Measurements from ENCODE around the gene LRRFIP2. TPM values are rescaled to one million over a fixed set of nuclear protein-coding genes. Genes with fewer than 3 reads are reported as not detected.

The LRRFIP2 gene
- total RNA-seq, 4 donors from 2014 or later, result 41.8 to 78.8 (median 55.0) TPM

DNA sequence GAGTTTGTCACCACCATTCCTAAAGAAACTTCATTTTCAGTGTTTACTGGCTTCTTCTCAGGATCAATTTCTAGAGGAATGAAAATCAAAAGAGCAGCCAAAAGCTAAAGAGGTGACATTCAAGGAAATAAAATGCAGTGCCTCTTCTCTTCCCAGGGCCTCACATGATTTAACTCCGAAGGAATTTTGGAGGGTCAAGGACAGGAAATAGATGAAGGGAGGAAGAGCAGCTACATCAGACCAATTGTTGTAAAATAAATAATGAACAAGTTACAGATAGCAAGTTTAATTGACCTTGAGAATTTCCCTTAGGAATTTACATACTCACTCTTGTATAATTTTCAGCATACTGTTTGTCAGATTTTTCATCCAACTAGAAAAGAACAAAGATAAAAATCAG lies 78.1 kb downstream of the LRRFIP2 start:
- TF ChIP-seq, protein P1, sequence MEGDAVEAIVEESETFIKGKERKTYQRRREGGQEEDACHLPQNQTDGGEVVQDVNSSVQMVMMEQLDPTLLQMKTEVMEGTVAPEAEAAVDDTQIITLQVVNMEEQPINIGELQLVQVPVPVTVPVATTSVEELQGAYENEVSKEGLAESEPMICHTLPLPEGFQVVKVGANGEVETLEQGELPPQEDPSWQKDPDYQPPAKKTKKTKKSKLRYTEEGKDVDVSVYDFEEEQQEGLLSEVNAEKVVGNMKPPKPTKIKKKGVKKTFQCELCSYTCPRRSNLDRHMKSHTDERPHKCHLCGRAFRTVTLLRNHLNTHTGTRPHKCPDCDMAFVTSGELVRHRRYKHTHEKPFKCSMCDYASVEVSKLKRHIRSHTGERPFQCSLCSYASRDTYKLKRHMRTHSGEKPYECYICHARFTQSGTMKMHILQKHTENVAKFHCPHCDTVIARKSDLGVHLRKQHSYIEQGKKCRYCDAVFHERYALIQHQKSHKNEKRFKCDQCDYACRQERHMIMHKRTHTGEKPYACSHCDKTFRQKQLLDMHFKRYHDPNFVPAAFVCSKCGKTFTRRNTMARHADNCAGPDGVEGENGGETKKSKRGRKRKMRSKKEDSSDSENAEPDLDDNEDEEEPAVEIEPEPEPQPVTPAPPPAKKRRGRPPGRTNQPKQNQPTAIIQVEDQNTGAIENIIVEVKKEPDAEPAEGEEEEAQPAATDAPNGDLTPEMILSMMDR (IDR thresholded peaks at IDR 0.05), result no peak
- DNase-seq (ENCODE audit: low spot score) (no peak), ATAC-seq (ENCODE audit: low FRiP score) (no peak)

GRCh38 chr3:37094636-37095035 lies 79.7 kb downstream of the LRRFIP2 start:
- ATAC-seq (ENCODE audit: low FRiP score), result no peak
- TF ChIP-seq, protein P1 (IDR thresholded peaks at IDR 0.05), result no peak
- DNase-seq (ENCODE audit: low spot score), result no peak

GRCh38 chr3:37093481-37093880 lies 80.9 kb downstream of the LRRFIP2 start:
- DNase-seq (ENCODE audit: low spot score) (no peak), ATAC-seq (ENCODE audit: low FRiP score) (no peak)
- TF ChIP-seq, protein P1 (IDR thresholded peaks at IDR 0.05), result no peak

DNA sequence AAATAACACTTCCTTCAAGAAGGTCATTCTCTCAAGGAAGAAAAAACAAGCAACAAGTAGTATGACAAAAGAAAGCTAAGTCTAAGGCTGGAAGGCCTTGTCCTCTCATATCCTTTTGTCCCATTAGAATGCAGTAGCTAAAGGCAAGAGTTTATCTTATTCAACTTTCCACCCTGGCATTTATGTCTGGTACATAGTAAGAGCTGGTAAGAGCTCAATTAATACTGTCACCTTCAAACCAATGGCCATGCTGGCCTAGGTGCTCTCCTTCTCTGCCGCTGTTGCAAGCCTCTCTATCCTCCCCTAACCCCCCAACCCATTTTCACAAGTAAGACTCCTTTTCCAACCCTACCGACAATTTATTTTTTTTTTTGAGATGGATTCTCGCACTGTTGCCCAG lies 81.9 kb downstream of the LRRFIP2 start:
- TF ChIP-seq, protein P1 (IDR thresholded peaks at IDR 0.05), result no peak
- DNase-seq (ENCODE audit: low spot score), result no peak
- ATAC-seq (ENCODE audit: low FRiP score), result no peak

GRCh38 chr3:37087870-37088269 lies 86.5 kb downstream of the LRRFIP2 start:
- DNase-seq (ENCODE audit: low spot score) (no peak), ATAC-seq (ENCODE audit: low FRiP score) (no peak)
- TF ChIP-seq, protein P1 (IDR thresholded peaks at IDR 0.05), result no peak

DNA sequence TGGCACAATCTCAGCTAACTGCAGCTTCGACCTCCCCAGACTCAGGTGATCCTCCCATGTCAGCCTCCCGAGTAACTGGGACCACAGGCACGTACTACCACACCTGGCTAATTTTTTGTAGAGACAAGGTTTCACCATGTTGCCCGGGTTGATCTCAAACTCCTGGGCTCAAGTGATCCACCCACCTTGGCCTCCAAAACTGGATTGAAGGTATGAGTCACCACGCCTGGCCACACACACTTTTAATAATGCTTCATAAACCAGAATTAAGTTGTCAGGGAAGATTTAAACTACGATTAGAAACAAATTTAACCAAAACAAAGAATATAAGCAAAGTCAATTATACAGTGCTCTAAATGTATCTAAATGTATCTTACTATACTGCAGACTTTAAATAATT lies 87.5 kb downstream of the LRRFIP2 start:
- no peak for DNase-seq (ENCODE audit: low spot score)

DNA sequence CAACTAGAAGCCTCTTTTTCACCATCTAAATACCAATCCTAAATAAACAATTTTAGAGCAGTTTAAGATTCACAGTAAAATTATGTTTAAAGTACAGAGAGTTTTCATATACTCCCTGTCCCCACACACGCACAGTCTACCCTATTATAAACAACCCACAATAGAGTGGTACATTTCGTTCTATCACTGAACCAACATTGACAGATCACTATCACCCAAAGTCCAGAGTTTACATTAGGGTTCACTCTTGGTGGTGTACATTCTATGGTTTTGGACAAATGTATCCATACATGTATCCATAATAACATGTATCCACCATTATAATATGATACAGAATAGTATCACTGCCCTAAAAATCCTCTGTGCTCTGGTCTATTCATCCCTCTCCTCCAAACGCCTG lies 92.1 kb downstream of the LRRFIP2 start:
- TF ChIP-seq, protein P1 (IDR thresholded peaks at IDR 0.05), result no peak
- DNase-seq (ENCODE audit: low spot score), result no peak
- no peak for ATAC-seq (ENCODE audit: low FRiP score)

More for the DNA sequence above, 87.5 kb downstream of the LRRFIP2 start:
- TF ChIP-seq, protein P1 (IDR thresholded peaks at IDR 0.05), result no peak
- ATAC-seq (ENCODE audit: low FRiP score), result no peak
